ENCODE measurements around the gene CDA. TPM values are rescaled to one million over a fixed set of nuclear protein-coding genes. Genes with fewer than 3 reads are reported as not detected.

Gene CDA
- total and polyA plus RNA-seq, 10 of the 15 experiments (the other 5 are each of a cell fraction or from before 2014, with no cell fraction given): not detected

DNA sequence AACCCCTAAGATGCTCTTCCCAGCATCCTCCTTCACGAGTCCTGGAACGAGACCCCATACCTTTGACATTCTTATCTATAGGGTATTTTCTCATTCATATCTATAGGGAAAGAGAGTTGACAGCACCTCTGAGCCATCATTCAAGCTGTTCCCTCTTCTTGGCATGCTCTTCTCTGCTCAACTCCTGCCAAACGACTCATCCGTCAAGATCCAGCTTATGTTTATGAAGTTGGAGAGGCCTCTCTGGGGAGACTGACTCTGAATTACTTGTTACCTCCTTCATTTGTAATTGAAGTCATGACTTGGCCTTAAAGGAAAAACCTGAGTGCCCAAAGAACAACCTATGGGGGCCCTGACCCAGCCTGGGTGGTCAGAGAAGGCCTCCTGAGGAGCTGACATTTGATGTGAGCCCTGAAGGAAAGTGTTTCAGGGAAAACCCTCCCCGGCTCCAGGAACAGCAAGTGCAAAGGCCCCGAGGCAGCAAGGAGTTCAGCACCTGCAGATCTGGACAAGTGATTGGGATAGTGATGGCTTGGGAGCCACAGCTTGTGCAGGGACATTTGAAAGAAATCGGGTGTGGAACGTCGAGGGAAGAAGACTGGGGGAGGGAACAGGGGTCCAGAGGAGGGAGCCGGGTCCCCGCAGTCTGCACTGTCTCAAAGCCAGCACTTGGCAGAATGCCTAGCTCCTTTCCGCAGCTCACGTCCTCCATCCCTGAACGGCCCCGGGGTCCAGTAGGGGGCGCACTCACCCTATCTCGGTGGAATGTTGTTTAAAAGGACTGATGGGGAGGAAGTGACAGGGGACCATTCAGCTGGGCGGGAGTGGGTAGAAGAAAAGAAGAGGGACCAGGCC lies 14.0 kb upstream of the CDA start:
- TF ChIP-seq EGR1 (IDR thresholded peaks at IDR 0.05; ENCODE audit: borderline replicate concordance in 1 of 2, low read depth in 2 of 2, low read length in 2 of 2) (no peak), CTCF (IDR thresholded peaks at IDR 0.05 in 2 of 3, conservative IDR thresholded peaks at IDR 0.05 in 1 of 3; ENCODE audit: control insufficient read depth in 2 of 3, extremely low read depth in 1 of 3, insufficient read depth in 1 of 3, low read depth in 3 of 3, low read length in 3 of 3) (peak; percentile 48 to 62 (median 61)), SMC3 (IDR thresholded peaks at IDR 0.05; ENCODE audit: borderline replicate concordance, low read length) (peak; percentile 28; the same call in 1 of the 2 replicates), RAD21 (IDR thresholded peaks at IDR 0.05; ENCODE audit: insufficient read depth, low read depth, low read length) (peak; percentile 41), RELB (IDR thresholded peaks at IDR 0.05; ENCODE audit: low read depth) (no peak), ZSCAN29 (IDR thresholded peaks at IDR 0.05) (no peak)
- TF ChIP-seq, protein P1, sequence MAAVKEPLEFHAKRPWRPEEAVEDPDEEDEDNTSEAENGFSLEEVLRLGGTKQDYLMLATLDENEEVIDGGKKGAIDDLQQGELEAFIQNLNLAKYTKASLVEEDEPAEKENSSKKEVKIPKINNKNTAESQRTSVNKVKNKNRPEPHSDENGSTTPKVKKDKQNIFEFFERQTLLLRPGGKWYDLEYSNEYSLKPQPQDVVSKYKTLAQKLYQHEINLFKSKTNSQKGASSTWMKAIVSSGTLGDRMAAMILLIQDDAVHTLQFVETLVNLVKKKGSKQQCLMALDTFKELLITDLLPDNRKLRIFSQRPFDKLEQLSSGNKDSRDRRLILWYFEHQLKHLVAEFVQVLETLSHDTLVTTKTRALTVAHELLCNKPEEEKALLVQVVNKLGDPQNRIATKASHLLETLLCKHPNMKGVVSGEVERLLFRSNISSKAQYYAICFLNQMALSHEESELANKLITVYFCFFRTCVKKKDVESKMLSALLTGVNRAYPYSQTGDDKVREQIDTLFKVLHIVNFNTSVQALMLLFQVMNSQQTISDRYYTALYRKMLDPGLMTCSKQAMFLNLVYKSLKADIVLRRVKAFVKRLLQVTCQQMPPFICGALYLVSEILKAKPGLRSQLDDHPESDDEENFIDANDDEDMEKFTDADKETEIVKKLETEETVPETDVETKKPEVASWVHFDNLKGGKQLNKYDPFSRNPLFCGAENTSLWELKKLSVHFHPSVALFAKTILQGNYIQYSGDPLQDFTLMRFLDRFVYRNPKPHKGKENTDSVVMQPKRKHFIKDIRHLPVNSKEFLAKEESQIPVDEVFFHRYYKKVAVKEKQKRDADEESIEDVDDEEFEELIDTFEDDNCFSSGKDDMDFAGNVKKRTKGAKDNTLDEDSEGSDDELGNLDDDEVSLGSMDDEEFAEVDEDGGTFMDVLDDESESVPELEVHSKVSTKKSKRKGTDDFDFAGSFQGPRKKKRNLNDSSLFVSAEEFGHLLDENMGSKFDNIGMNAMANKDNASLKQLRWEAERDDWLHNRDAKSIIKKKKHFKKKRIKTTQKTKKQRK (IDR thresholded peaks at IDR 0.05; ENCODE audit: low read depth, low read length): no peak
- TF ChIP-seq, protein P2, sequence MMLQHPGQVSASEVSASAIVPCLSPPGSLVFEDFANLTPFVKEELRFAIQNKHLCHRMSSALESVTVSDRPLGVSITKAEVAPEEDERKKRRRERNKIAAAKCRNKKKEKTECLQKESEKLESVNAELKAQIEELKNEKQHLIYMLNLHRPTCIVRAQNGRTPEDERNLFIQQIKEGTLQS (IDR thresholded peaks at IDR 0.05; ENCODE audit: borderline replicate concordance, extremely low read depth, low read depth, low read length): no peak
- Histone ChIP-seq H3K79me2 (ENCODE audit: control insufficient read depth, insufficient read depth, low read length) (no peaks in the 10 kb centered on the region), H3K9ac (ENCODE audit: control insufficient read depth, insufficient read depth, low read length) (no peak overlapping the region), H2AFZ (ENCODE audit: control insufficient read depth, low read depth, low read length) (no peak overlapping the region), H3K4me3 (no peak overlapping the region), H3K27ac (ENCODE audit: control insufficient read depth, insufficient read depth) (no peak overlapping the region), H3K36me3 (ENCODE audit: control insufficient read depth in 2 of 2, insufficient read depth in 2 of 2, low read length in 1 of 2) (no peaks in the 10 kb centered on the region), H3K9me3 (replicated peaks; ENCODE audit: control insufficient read depth, insufficient read depth, low read length) (no peaks in the 10 kb centered on the region; the same call in 2 of the 3 replicates), H3K4me1 (ENCODE audit: control insufficient read depth, insufficient read depth, low read length) (no peaks in the 10 kb centered on the region), H4K20me1 (ENCODE audit: control insufficient read depth, insufficient read depth) (no peaks in the 10 kb centered on the region), H3K27me3 (replicated peaks in 1 of 2; ENCODE audit: control insufficient read depth in 2 of 2, insufficient read depth in 2 of 2, low read length in 1 of 2) (no peaks in the 10 kb centered on the region), H3K4me2 (ENCODE audit: control insufficient read depth, insufficient read depth) (no peak overlapping the region)
- intact Hi-C loops (cut with micrococcal nuclease; ENCODE audit: unreplicated experiment): loop anchor here (1.0 kb wide), 1 partner anchor 65 kb away; no protein-coding TSS in a partner anchor
- ChIA-PET SMC1A (ENCODE audit: uncharacterized antibody, unreplicated experiment) (interaction anchor here (0.6 to 1.6 kb wide), 5 partner anchors 38 to 938 kb away, joined by 3 to 6 read pairs (median 4); no protein-coding TSS in a partner anchor), POLR2A (interaction anchor here (0.5 kb wide), 1 partner anchor 21 kb away, joined by 4 read pairs; no protein-coding TSS in a partner anchor), CTCF (interaction anchor here (0.6 to 2.2 kb wide), 19 partner anchors 10 to 620 kb away, joined by 3 to 31 read pairs (median 4); partner anchors contain the start of genes DDOST and PINK1), RAD21 (ENCODE audit: unreplicated experiment) (interaction anchor here (1.0 to 1.1 kb wide), 2 partner anchors 59 to 621 kb away, joined by 3 to 4 read pairs; no protein-coding TSS in a partner anchor)
- 16% methylated on average over 18 of the region's 18 CpGs for WGBS (ENCODE audit: insufficient coverage, insufficient replicate concordance, low lambda C conversion rate, missing lambda C conversion rate)
- DNase-seq (ENCODE audit: low read depth, low spot score): no peak
- ATAC-seq: peak; percentile 84
- in situ Hi-C loops (cut with MboI): no loop called here
- BruUV-seq (replicated peaks): no TSS peak
- no peak for FAIRE-seq
